Measurements from ENCODE around the gene ZNF207.
"Not testable (repeated sequence)": the region's sequence is repeated elsewhere in the genome, so short reads cannot be mapped to it uniquely, and the experiment has no call there.

DNA sequence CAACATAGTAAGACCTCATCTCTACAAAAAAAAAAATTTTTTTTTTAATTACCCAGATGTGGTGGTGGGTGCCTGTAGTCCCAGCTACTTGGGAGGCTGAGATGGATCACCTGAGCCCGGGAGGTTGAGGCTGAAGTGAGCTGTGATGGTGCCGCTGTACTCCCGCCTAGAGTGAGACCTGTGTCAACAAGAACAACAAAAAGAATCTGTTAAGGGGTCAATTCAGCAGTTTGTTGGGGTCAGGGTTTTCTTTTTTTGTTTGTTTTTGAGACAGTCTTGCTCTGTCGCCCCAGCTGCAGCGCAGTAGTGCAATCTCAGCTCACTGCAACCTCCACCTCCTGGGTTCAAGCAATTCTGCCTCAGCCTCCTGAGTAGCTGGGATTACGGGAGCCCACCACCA lies 29.9 kb upstream of the ZNF207 start:
- TF ChIP-seq, protein P1, sequence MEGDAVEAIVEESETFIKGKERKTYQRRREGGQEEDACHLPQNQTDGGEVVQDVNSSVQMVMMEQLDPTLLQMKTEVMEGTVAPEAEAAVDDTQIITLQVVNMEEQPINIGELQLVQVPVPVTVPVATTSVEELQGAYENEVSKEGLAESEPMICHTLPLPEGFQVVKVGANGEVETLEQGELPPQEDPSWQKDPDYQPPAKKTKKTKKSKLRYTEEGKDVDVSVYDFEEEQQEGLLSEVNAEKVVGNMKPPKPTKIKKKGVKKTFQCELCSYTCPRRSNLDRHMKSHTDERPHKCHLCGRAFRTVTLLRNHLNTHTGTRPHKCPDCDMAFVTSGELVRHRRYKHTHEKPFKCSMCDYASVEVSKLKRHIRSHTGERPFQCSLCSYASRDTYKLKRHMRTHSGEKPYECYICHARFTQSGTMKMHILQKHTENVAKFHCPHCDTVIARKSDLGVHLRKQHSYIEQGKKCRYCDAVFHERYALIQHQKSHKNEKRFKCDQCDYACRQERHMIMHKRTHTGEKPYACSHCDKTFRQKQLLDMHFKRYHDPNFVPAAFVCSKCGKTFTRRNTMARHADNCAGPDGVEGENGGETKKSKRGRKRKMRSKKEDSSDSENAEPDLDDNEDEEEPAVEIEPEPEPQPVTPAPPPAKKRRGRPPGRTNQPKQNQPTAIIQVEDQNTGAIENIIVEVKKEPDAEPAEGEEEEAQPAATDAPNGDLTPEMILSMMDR (conservative IDR thresholded peaks at IDR 0.05; ENCODE audit: low read depth, low read length) = not testable (repeated sequence)
- TF ChIP-seq EZH2 (IDR thresholded peaks at IDR 0.05; ENCODE audit: borderline replicate concordance, low read depth, low read length, poor library complexity, severe bottlenecking) = not testable (repeated sequence)
